B cell (primary cell): Measurements from ENCODE around the gene TDRD9. TPM values are rescaled to one million over a fixed set of nuclear protein-coding genes. Genes with fewer than 3 reads are reported as not detected.

Experiments
- ATAC-seq: fragments of 200-7000 bp; cut with Tn5 transposase; one replicate; pipeline ENCODE4 v1.10.0; 2021; ENCODE audit warnings: low read depth, mild to moderate bottlenecking, moderate number of reproducible peaks, moderate library complexity
- CTCF ChIA-PET: fragments of 350-600 bp; sonication (Branson Sonifier 250); formaldehyde crosslinking; loops from one replicate; lab custom pipeline; 2021; ENCODE audit warnings: antibody characterized with exemption, inconsistent platforms; lab: Charles Lee
- POLR2A ChIA-PET: fragments of 350-600 bp; sonication (Branson Sonifier 250); formaldehyde crosslinking; loops from one replicate; lab custom pipeline; 2021; ENCODE audit warnings: antibody characterized with exemption; lab: Charles Lee
- DNase-seq: peaks from one replicate; pipeline ENCODE4 v3.0.0; 2013
- H2AFZ ChIP-seq: 2 replicates; pipeline ENCODE4 v1.6.1; 2012; ENCODE audit warnings: mild to moderate bottlenecking, low read depth, low read length; ENCODE audit not compliant: insufficient read depth, poor library complexity, severe bottlenecking
- H3K27ac ChIP-seq, 2 donors: 1 replicate in 1 of 2; 2 replicates in 1 of 2; pipeline ENCODE4 v1.5.1; 2012 to 2013; ENCODE audit warnings: low read length in 2 of 2, mild to moderate bottlenecking in 2 of 2, moderate library complexity in 1 of 2
- H3K27me3 ChIP-seq, 4 experiments: fragments of 200-600 bp in 1 of 4; sonication (generic) in 1 of 4; replicated peaks in 1 of 4; 1 replicate in 2 of 4; 2 replicates in 2 of 4; pipeline versions ENCODE4 v1.6.1 to v1.7.0; 2013 to 2016; ENCODE audit warnings: low read length in 3 of 4, mild to moderate bottlenecking in 2 of 4, mixed read lengths in 1 of 4, moderate library complexity in 1 of 4; ENCODE audit not compliant: insufficient read depth in 4 of 4, control insufficient read depth in 3 of 4; ENCODE audit errors: control extremely low read depth in 1 of 4
- H3K36me3 ChIP-seq, 2 experiments: replicated peaks in 1 of 2; 1 replicate in 1 of 2; 2 replicates in 1 of 2; pipeline versions ENCODE4 v1.6.1 to v1.7.1; 2013; ENCODE audit warnings: low read length in 1 of 2; ENCODE audit not compliant: insufficient read depth in 2 of 2, control insufficient read depth in 1 of 2; ENCODE audit errors: control extremely low read depth in 1 of 2, extremely low read depth in 1 of 2
- H3K4me1 ChIP-seq, 2 donors: fragments of 200-600 bp in 1 of 2; sonication (generic) in 1 of 2; 1 replicate in 1 of 2; 2 replicates in 1 of 2; pipeline versions ENCODE4 v1.5.1 to v1.6.1; 2013 to 2017; ENCODE audit warnings: low read length in 2 of 2; ENCODE audit not compliant: control insufficient read depth in 2 of 2, insufficient read depth in 2 of 2
- H3K4me2 ChIP-seq: replicated peaks from 2 replicates; pipeline ENCODE3; 2012; ENCODE audit warnings: mild to moderate bottlenecking, low read depth, low read length; ENCODE audit not compliant: poor library complexity, severe bottlenecking
- H3K4me3 ChIP-seq, 5 experiments: fragments of 200-600 bp in 1 of 5; sonication (generic) in 1 of 5; 1 replicate in 3 of 5; 2 replicates in 2 of 5; pipeline versions ENCODE4 v1.5.1 to v1.7.0; 2011 to 2016; ENCODE audit warnings: low read length in 4 of 5, mild to moderate bottlenecking in 4 of 5, low read depth in 2 of 5, control low read depth in 1 of 5, moderate library complexity in 1 of 5; ENCODE audit not compliant: insufficient read depth in 1 of 5; ENCODE audit errors: control extremely low read depth in 1 of 5, extremely low read depth in 1 of 5
- H3K79me2 ChIP-seq: fragments of 200-600 bp; sonication (generic); one replicate; pipeline ENCODE4 v1.6.0; 2016; ENCODE audit warnings: low read length; ENCODE audit not compliant: control insufficient read depth, insufficient read depth
- H3K9ac ChIP-seq: fragments of 200-600 bp; sonication (generic); 2 replicates; pipeline ENCODE4 v1.6.1; 2017; ENCODE audit warnings: mild to moderate bottlenecking, low read length, moderate library complexity
- H3K9me3 ChIP-seq, 3 donors: one replicate each; pipeline versions ENCODE4 v1.6.1 to v1.7.1; 2013; ENCODE audit warnings: low read length in 2 of 3; ENCODE audit not compliant: control insufficient read depth in 2 of 3, insufficient read depth in 1 of 3; ENCODE audit errors: control extremely low read depth in 1 of 3
- H4K20me1 ChIP-seq: 2 replicates; pipeline ENCODE4 v1.6.0; 2012; ENCODE audit warnings: mild to moderate bottlenecking, low read length; ENCODE audit not compliant: insufficient read depth, control insufficient read depth, poor library complexity, severe bottlenecking
- H3K27ac Mint-ChIP-seq: one replicate; pipeline ENCODE4 v1.8.0; 2021; ENCODE audit warnings: mixed read lengths
- H3K27me3 Mint-ChIP-seq: one replicate; pipeline ENCODE4 v1.8.0; 2021; ENCODE audit warnings: mixed read lengths
- H3K4me1 Mint-ChIP-seq: one replicate; pipeline ENCODE4 v1.8.0; 2021; ENCODE audit warnings: mixed read lengths
- H3K4me3 Mint-ChIP-seq: one replicate; pipeline ENCODE4 v1.8.0; 2021; ENCODE audit warnings: mixed read lengths
- H3K9me3 Mint-ChIP-seq: one replicate; pipeline ENCODE4 v1.8.0; 2022; ENCODE audit warnings: mixed read lengths; ENCODE audit not compliant: insufficient read depth
- EZH2 ChIP-seq: IDR thresholded peaks from 2 replicates; pipeline ENCODE4 v1.6.1; 2012; ENCODE audit warnings: borderline replicate concordance, low read depth, mild to moderate bottlenecking, moderate library complexity, low read length; ENCODE audit not compliant: insufficient read depth, poor library complexity, severe bottlenecking
- WGBS: methylation state at CpG from one replicate; pipeline ENCODE4 v1.1.5; 2013; ENCODE audit warnings: missing lambda C conversion rate; ENCODE audit not compliant: insufficient coverage; 5-methylcytosine and 5-hydroxymethylcytosine counted together
- intact Hi-C: fragments of 100-400 bp; cut with micrococcal nuclease; formaldehyde crosslinking; loops from one replicate; pipeline ENCODE4 v1.10.0; 2022
- polyA plus RNA-seq: library from polyadenylated mRNA; depleted of rRNA; stranded (reverse); fragments of >200 nt; gene quantifications from 2 replicates; pipeline ENCODE4 v1.2.3, GENCODE V29; 2012
- total RNA-seq, 2 donors: library from RNA; stranded (reverse); fragments of 120-200 nt in 1 of 2; gene quantifications; 1 replicate in 1 of 2; 2 replicates in 1 of 2; pipeline versions ENCODE4 v1.2.3 to v1.2.4, GENCODE V29; 2013 to 2022
- TF ChIP-seq, protein P1 (sequence below): fragments of 200-600 bp; IDR thresholded peaks from one replicate; pipeline ENCODE4 v1.8.0; 2022; ENCODE audit warnings: antibody characterized with exemption, mild to moderate bottlenecking

TDRD9 gene
- total and polyA plus RNA-seq, 2 donors (not counting 1 experiment from before 2014, with no cell fraction given), result 1.1 to 2.4 TPM

DNA sequence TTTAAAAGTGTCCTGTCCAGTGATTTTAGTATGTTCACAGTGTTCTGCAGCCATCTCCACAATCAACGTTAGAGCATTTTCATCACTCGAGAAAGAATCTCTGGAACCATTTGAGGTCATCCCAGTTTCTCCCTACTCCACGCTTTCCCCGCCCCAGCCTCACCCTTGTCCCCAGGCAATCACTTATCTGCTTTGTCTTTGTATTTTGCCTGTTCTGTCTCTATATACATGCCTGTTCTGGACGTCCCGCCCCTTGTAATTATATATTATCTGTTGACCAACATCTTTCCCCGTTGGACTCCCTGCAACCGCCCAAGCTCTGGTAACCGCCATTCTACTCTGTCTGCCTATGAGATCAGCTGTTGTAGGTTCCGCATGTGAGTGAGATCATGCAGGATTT is 135.7 kb downstream of the TDRD9 start:
- no peak overlapping the region for H3K4me3 Mint-ChIP-seq
- H3K27ac Mint-ChIP-seq, result no peak overlapping the region
- no peaks in the 10 kb centered on the region for H3K4me1 Mint-ChIP-seq
- POLR2A ChIA-PET, result no interaction called here
- Histone ChIP-seq H3K4me2 (no peak overlapping the region), H3K27me3 (peaks cover 0 to 17% (median 4%) of the 10 kb centered on the region in 4 experiments), H3K4me3 (no peak overlapping the region), H3K4me1 (no peaks in the 10 kb centered on the region), H4K20me1 (no peaks in the 10 kb centered on the region), H3K9me3 (peaks cover 0 to 14% (median 10%) of the 10 kb centered on the region in 3 donors), H3K36me3 (no peaks in the 10 kb centered on the region), H3K79me2 (no peaks in the 10 kb centered on the region), H3K9ac (no peak overlapping the region), H2AFZ (no peak overlapping the region), H3K27ac (no peak overlapping the region)
- intact Hi-C loops, result no loop called here
- ATAC-seq (no peak), DNase-seq (no peak)
- peaks cover 10% of the 10 kb centered on the region for H3K9me3 Mint-ChIP-seq
- no peak for TF ChIP-seq EZH2
- TF ChIP-seq, protein P1, sequence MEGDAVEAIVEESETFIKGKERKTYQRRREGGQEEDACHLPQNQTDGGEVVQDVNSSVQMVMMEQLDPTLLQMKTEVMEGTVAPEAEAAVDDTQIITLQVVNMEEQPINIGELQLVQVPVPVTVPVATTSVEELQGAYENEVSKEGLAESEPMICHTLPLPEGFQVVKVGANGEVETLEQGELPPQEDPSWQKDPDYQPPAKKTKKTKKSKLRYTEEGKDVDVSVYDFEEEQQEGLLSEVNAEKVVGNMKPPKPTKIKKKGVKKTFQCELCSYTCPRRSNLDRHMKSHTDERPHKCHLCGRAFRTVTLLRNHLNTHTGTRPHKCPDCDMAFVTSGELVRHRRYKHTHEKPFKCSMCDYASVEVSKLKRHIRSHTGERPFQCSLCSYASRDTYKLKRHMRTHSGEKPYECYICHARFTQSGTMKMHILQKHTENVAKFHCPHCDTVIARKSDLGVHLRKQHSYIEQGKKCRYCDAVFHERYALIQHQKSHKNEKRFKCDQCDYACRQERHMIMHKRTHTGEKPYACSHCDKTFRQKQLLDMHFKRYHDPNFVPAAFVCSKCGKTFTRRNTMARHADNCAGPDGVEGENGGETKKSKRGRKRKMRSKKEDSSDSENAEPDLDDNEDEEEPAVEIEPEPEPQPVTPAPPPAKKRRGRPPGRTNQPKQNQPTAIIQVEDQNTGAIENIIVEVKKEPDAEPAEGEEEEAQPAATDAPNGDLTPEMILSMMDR, result no peak
- peaks cover 42% of the 10 kb centered on the region for H3K27me3 Mint-ChIP-seq
- WGBS, result 82% methylated on average over 4 of the region's 10 CpGs
- CTCF ChIA-PET, result no interaction called here

GRCh38 chr14:104066279-104066678 is 138.0 kb downstream of the TDRD9 start:
- Mint-ChIP-seq H3K4me3 (no peak overlapping the region), H3K27me3 (peaks cover 52% of the 10 kb centered on the region)
- CTCF ChIA-PET, result no interaction called here

More at GRCh38 chr14:104066279-104066678, 138.0 kb downstream of the TDRD9 start:
- no peak overlapping the region for H3K27ac Mint-ChIP-seq
- no peak overlapping the region for H3K27ac ChIP-seq
- H3K4me1 ChIP-seq, result no peaks in the 10 kb centered on the region
- ATAC-seq, result no peak
- H4K20me1 ChIP-seq, result no peaks in the 10 kb centered on the region
- H3K9me3 ChIP-seq, result peaks cover 0 to 14% (median 10%) of the 10 kb centered on the region in 3 donors
- no peaks in the 10 kb centered on the region for H3K79me2 ChIP-seq
- no peaks in the 10 kb centered on the region for H3K4me1 Mint-ChIP-seq
- POLR2A ChIA-PET, result no interaction called here
- H3K9me3 Mint-ChIP-seq, result peaks cover 10% of the 10 kb centered on the region
- no peak overlapping the region for H3K4me2 ChIP-seq
- H3K9ac ChIP-seq, result no peak overlapping the region
- intact Hi-C loops, result no loop called here
- no peak overlapping the region for H3K4me3 ChIP-seq
- no peaks in the 10 kb centered on the region for H3K36me3 ChIP-seq
- peaks cover 0 to 17% (median 11%) of the 10 kb centered on the region in 4 experiments for H3K27me3 ChIP-seq
- WGBS, result 81% methylated on average over 5 of the region's 5 CpGs
- no peak overlapping the region for H2AFZ ChIP-seq
- DNase-seq, result no peak
- TF ChIP-seq EZH2, result no peak
